Mesendoderm (in vitro differentiated cells): ENCODE measurements around the gene PLCB1.

Source experiments
- DNase-seq: peaks from one replicate; pipeline ENCODE4 v3.0.0; 2013
- H2AK5ac ChIP-seq: 2 replicates; pipeline ENCODE4 v1.6.1; 2013; ENCODE audit warnings: low read length, inconsistent platforms
- H2BK120ac ChIP-seq: 2 replicates; pipeline ENCODE4 v1.6.1; 2013; ENCODE audit warnings: low read depth, mild to moderate bottlenecking, low read length, moderate library complexity, mixed read lengths
- H2BK15ac ChIP-seq: replicated peaks from 2 replicates; pipeline ENCODE4 v1.6.1; 2013; ENCODE audit warnings: low read depth, mild to moderate bottlenecking, moderate library complexity
- H2BK5ac ChIP-seq: 2 replicates; pipeline ENCODE4 v1.6.1; 2013; ENCODE audit warnings: low read length, inconsistent platforms
- H3K18ac ChIP-seq: 2 replicates; pipeline ENCODE4 v1.6.1; 2013; ENCODE audit warnings: mild to moderate bottlenecking, low read length, mixed read lengths
- H3K23ac ChIP-seq: one replicate; pipeline ENCODE4 v1.6.1; 2013; ENCODE audit warnings: low read length
- H3K27ac ChIP-seq: 2 replicates; pipeline ENCODE4 v1.5.1; 2013; ENCODE audit warnings: low read depth, mild to moderate bottlenecking, inconsistent platforms, low read length, moderate library complexity
- H3K27me3 ChIP-seq: 2 replicates; pipeline ENCODE4 v1.6.1; 2013; ENCODE audit warnings: low read length, control low read depth, mild to moderate bottlenecking, inconsistent platforms; ENCODE audit not compliant: insufficient read depth, poor library complexity
- H3K36me3 ChIP-seq: 2 replicates; pipeline ENCODE4 v1.6.1; 2013; ENCODE audit warnings: low read length, inconsistent platforms; ENCODE audit not compliant: control insufficient read depth, insufficient read depth
- H3K4ac ChIP-seq: one replicate; pipeline ENCODE4 v1.6.1; 2013; ENCODE audit warnings: low read depth, mild to moderate bottlenecking, low read length, moderate library complexity
- H3K4me1 ChIP-seq: 2 replicates; pipeline ENCODE4 v1.6.1; 2013; ENCODE audit warnings: low read depth, low read length, inconsistent platforms; ENCODE audit not compliant: control insufficient read depth
- H3K4me2 ChIP-seq: 2 replicates; pipeline ENCODE4 v1.6.1; 2013; ENCODE audit warnings: low read length
- H3K4me3 ChIP-seq: 2 replicates; pipeline ENCODE4 v1.5.1; 2013; ENCODE audit warnings: mild to moderate bottlenecking, low read length
- H3K56ac ChIP-seq: one replicate; pipeline ENCODE4 v1.6.1; 2013; ENCODE audit warnings: low read length
- H3K79me1 ChIP-seq: 2 replicates; pipeline ENCODE4 v1.6.1; 2013; ENCODE audit warnings: low read length, inconsistent platforms
- H3K79me2 ChIP-seq: 2 replicates; pipeline ENCODE4 v1.6.1; 2013; ENCODE audit warnings: mild to moderate bottlenecking, low read length; ENCODE audit not compliant: control insufficient read depth, insufficient read depth
- H3K9ac ChIP-seq: 2 replicates; pipeline ENCODE4 v1.6.1; 2013; ENCODE audit warnings: low read length, inconsistent platforms
- H4K5ac ChIP-seq: one replicate; pipeline ENCODE4 v1.6.1; 2013; ENCODE audit warnings: low read length
- H4K8ac ChIP-seq: one replicate; pipeline ENCODE4 v1.6.1; 2013; ENCODE audit warnings: low read depth, mild to moderate bottlenecking, control low read depth, low read length, moderate library complexity
- WGBS: extraction: QIAGEN DNeasy Blood & Tissue Kit; methylation state at CpG from one replicate; pipeline ENCODE4 v1.1.7; 2013; ENCODE audit warnings: low lambda C conversion rate, missing lambda C conversion rate; ENCODE audit not compliant: insufficient coverage; ENCODE audit errors: extremely low coverage; 5-methylcytosine and 5-hydroxymethylcytosine counted together

PLCB1 gene

DNA sequence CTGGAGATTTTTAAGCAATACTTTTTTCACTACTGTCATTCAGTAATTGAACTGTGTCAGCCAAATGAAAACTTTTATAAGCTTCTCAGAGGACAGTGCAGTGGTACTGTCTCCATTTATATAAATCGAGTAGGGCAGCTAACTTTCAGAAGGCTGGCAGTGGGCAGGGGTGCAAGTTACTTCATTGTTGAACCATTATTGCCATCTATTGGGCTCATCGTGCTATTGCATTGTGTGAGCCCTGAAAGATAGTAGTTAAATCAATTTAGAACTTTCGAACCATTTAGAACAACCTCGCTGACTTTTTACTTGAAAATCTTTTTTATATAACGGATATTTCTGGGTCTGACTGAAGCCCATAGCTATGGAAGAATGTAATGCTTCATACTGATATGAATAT is 589.0 kb downstream of the PLCB1 start:
- Histone ChIP-seq H3K4me2 (no peak overlapping the region), H2BK15ac (no peak overlapping the region), H3K79me2 (no peaks in the 10 kb centered on the region), H3K56ac (no peak overlapping the region), H2BK120ac (no peak overlapping the region), H3K4me3 (no peak overlapping the region), H3K27me3 (no peaks in the 10 kb centered on the region), H3K4ac (no peak overlapping the region), H3K36me3 (no peaks in the 10 kb centered on the region), H2AK5ac (no peak overlapping the region), H3K18ac (no peak overlapping the region), H3K79me1 (no peaks in the 10 kb centered on the region), H4K8ac (no peak overlapping the region), H3K4me1 (no peaks in the 10 kb centered on the region), H3K9ac (no peak overlapping the region), H4K5ac (no peak overlapping the region), H3K23ac (no peak overlapping the region), H3K27ac (no peak overlapping the region), H2BK5ac (no peak overlapping the region)
- DNase-seq, result peak; percentile 68
- WGBS, result no CpG with 5 or more reads among the region's 5 CpGs

DNA sequence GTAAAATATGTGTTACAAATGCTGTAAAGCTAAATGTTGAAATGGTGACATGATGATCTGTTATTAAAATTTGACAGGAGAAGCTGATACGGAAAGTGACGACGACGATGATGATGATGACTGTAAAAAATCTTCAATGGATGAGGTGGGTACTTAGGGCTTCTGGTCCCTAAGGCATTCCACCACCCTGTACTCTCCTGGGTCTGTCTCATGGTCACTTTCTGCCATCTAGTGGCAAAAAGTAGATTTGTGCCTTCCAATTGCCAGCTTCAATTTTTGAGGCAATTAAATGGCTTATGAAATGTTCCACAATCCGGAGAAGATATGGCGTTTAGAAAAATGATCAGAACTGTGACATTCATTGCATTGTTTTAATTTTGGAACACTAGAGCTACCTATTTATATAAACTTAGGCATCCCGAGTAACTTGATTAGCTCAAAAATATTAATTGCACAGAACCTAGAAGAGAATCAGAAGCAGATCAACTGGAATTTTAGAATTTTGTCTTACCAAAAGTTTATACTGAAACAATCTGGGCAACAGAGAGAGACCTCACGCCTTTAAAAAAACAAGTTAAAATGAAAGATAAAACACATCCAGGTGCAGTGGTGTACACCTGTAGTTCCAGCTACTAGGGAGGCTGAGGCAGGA is 590.3 kb downstream of the PLCB1 start:
- H3K4me3 ChIP-seq, result no peak overlapping the region
- peak; percentile 76 for DNase-seq
- no peak overlapping the region for H3K9ac ChIP-seq
- no CpG with 5 or more reads among the region's 8 CpGs for WGBS
- H3K4me1 ChIP-seq, result no peaks in the 10 kb centered on the region
- no peak overlapping the region for H3K23ac ChIP-seq
- no peaks in the 10 kb centered on the region for H3K36me3 ChIP-seq
- no peak overlapping the region for H4K5ac ChIP-seq
- no peak overlapping the region for H2BK15ac ChIP-seq
- no peaks in the 10 kb centered on the region for H3K27me3 ChIP-seq
- H3K27ac ChIP-seq, result no peak overlapping the region
- H3K56ac ChIP-seq, result no peak overlapping the region
- H2AK5ac ChIP-seq, result no peak overlapping the region
- H3K18ac ChIP-seq, result no peak overlapping the region
- no peak overlapping the region for H3K4me2 ChIP-seq
- no peaks in the 10 kb centered on the region for H3K79me2 ChIP-seq
- H2BK5ac ChIP-seq, result no peak overlapping the region
- H4K8ac ChIP-seq, result no peak overlapping the region
- H3K79me1 ChIP-seq, result no peaks in the 10 kb centered on the region
- H2BK120ac ChIP-seq, result no peak overlapping the region
- H3K4ac ChIP-seq, result no peak overlapping the region

DNA sequence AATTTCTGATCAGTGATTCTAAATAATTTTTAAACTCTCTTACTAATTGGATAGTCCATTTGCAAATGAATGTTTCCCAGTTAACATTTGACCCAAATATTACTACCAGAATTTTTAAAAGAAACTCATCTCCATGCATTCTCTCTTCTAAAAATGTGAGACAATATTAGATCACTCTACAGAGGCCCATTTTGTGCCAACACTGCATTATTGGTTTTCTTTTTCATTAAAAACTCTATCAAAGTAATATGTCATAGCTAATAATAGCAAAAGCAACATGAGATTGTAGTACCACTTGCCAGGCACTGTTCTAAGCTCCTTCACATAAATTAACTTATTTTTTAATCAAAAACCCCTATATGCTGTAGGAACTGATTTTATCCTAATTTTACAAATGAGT is 591.2 kb downstream of the PLCB1 start:
- no peak overlapping the region for H3K4ac ChIP-seq
- no peak overlapping the region for H4K8ac ChIP-seq
- H2BK15ac ChIP-seq, result no peak overlapping the region
- H4K5ac ChIP-seq, result no peak overlapping the region
- no peak overlapping the region for H3K4me2 ChIP-seq
- no peaks in the 10 kb centered on the region for H3K36me3 ChIP-seq
- H3K18ac ChIP-seq, result no peak overlapping the region
- no peaks in the 10 kb centered on the region for H3K79me1 ChIP-seq
- no peak overlapping the region for H3K56ac ChIP-seq
- no peaks in the 10 kb centered on the region for H3K79me2 ChIP-seq
- no peak overlapping the region for H2BK120ac ChIP-seq
- no peak overlapping the region for H3K23ac ChIP-seq
- H3K4me3 ChIP-seq, result no peak overlapping the region
- no peak overlapping the region for H3K27ac ChIP-seq
- no peak overlapping the region for H2BK5ac ChIP-seq
- DNase-seq, result no peak
- no peaks in the 10 kb centered on the region for H3K27me3 ChIP-seq
- H3K9ac ChIP-seq, result no peak overlapping the region
- no peaks in the 10 kb centered on the region for H3K4me1 ChIP-seq
- no peak overlapping the region for H2AK5ac ChIP-seq

DNA sequence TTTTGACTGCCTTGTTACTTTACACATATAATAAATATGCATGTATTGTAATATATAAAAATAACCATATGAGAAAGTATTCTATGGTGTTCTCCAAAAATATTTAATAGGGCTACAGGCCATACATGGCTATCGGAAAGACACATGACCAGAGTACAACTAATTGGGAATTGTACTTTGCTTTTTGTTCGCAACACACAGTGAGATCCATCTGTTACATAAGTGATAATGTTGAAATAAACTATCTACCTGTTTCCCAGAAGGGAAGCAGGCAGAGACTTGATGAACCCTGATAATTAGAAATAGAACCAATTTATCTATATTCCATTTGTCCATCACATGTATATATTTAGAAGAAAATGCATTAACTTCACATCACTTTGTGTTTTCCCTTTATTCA is 592.8 kb downstream of the PLCB1 start:
- H2AK5ac ChIP-seq, result no peak overlapping the region
- H3K79me2 ChIP-seq, result no peaks in the 10 kb centered on the region
- H2BK15ac ChIP-seq, result no peak overlapping the region
- H3K36me3 ChIP-seq, result no peaks in the 10 kb centered on the region
- H4K8ac ChIP-seq, result no peak overlapping the region
- no peaks in the 10 kb centered on the region for H3K27me3 ChIP-seq
- no peak overlapping the region for H4K5ac ChIP-seq
- no peak overlapping the region for H3K56ac ChIP-seq
- H3K18ac ChIP-seq, result no peak overlapping the region
- H3K4me2 ChIP-seq, result no peak overlapping the region
- H3K23ac ChIP-seq, result no peak overlapping the region
- no CpG with 5 or more reads among the region's 2 CpGs for WGBS
- no peak overlapping the region for H3K4ac ChIP-seq
- H3K79me1 ChIP-seq, result no peaks in the 10 kb centered on the region
- H2BK5ac ChIP-seq, result no peak overlapping the region
- no peak overlapping the region for H3K9ac ChIP-seq
- H2BK120ac ChIP-seq, result no peak overlapping the region
- no peaks in the 10 kb centered on the region for H3K4me1 ChIP-seq
- no peak overlapping the region for H3K4me3 ChIP-seq
- DNase-seq, result no peak
- H3K27ac ChIP-seq, result no peak overlapping the region

DNA sequence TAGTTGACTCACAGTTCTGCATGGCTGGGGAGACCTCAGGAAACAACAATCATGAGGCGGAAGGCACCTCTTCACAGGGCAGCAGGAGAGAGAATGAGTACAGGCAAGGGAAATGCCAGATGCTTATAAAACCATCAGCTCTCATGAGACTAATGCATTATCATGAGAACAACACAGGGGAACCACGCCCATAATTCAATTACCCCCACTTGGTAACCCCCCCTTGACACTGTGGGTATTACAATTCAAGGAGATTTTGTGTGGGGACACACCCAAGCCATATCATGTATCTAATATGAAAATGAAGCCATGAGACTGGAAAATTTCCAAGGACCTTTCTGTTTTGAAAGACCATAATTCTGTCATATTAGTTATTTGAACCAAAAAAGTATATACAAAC is 594.4 kb downstream of the PLCB1 start:
- H3K79me1 ChIP-seq, result no peaks in the 10 kb centered on the region

DNA sequence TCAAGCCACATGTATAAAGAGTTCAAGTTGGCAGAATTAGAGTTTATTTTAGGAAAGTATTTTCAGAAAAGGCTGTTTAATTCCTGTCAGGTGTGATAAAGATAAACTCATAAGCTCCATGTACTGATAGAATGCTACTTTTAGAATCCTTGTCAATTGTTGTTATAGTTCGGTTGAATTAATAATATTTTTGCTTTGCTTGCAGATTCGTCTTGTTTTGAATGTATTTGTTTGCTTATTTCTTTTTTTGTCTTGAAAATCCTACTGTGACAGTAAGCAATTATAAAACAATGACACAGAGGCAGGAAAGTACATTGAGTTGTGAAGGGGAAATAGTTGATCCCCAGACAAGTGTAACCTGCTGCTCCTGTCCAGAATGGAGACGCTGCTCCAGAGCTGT is 602.9 kb downstream of the PLCB1 start:
- Histone ChIP-seq H3K4me1 (no peaks in the 10 kb centered on the region), H2BK120ac (no peak overlapping the region), H3K79me2 (no peaks in the 10 kb centered on the region), H3K27me3 (no peaks in the 10 kb centered on the region), H3K18ac (no peak overlapping the region), H2BK15ac (no peak overlapping the region), H3K9ac (no peak overlapping the region), H3K23ac (no peak overlapping the region), H3K27ac (no peak overlapping the region), H2AK5ac (no peak overlapping the region), H4K5ac (no peak overlapping the region), H3K36me3 (no peaks in the 10 kb centered on the region), H3K4ac (no peak overlapping the region), H3K56ac (no peak overlapping the region), H3K4me3 (no peak overlapping the region), H3K79me1 (no peaks in the 10 kb centered on the region), H4K8ac (no peak overlapping the region), H3K4me2 (no peak overlapping the region), H2BK5ac (no peak overlapping the region)
- no peak for DNase-seq
- WGBS, result no CpG with 5 or more reads among the region's 3 CpGs

More for the DNA sequence above, 594.4 kb downstream of the PLCB1 start:
- no peak overlapping the region for H3K56ac ChIP-seq
- no peak overlapping the region for H2AK5ac ChIP-seq
- H3K79me2 ChIP-seq, result no peaks in the 10 kb centered on the region
- no peak overlapping the region for H3K4ac ChIP-seq
- no peak overlapping the region for H2BK120ac ChIP-seq
- H3K36me3 ChIP-seq, result no peaks in the 10 kb centered on the region
- H3K27ac ChIP-seq, result no peak overlapping the region
- no peak overlapping the region for H4K8ac ChIP-seq
- DNase-seq, result no peak
- no CpG with 5 or more reads among the region's 2 CpGs for WGBS
- no peak overlapping the region for H3K9ac ChIP-seq
- no peak overlapping the region for H3K23ac ChIP-seq
- H4K5ac ChIP-seq, result no peak overlapping the region
- H3K4me3 ChIP-seq, result no peak overlapping the region
- H3K18ac ChIP-seq, result no peak overlapping the region
- H3K4me2 ChIP-seq, result no peak overlapping the region
- H3K27me3 ChIP-seq, result no peaks in the 10 kb centered on the region
- H3K4me1 ChIP-seq, result no peaks in the 10 kb centered on the region
- H2BK15ac ChIP-seq, result no peak overlapping the region
- H2BK5ac ChIP-seq, result no peak overlapping the region
